CD14-positive monocyte (primary cell): ENCODE measurements around the gene SRCAP. TPM values are rescaled to one million over a fixed set of nuclear protein-coding genes. Genes with fewer than 3 reads are reported as not detected.

Source experiments
- DNase-seq, 3 donors: peaks; one replicate each; pipeline ENCODE4 v3.0.0-alpha.2; 2011 to 2022
- H2AFZ ChIP-seq: 2 replicates; pipeline ENCODE4 v1.6.0; 2012; ENCODE audit warnings: mild to moderate bottlenecking, low read depth, low read length, inconsistent platforms; ENCODE audit not compliant: insufficient read depth, poor library complexity, severe bottlenecking
- H3K27ac ChIP-seq, 2 donors: 1 replicate in 1 of 2; 2 replicates in 1 of 2; pipeline ENCODE4 v1.5.1; 2012 to 2013; ENCODE audit warnings: low read length in 2 of 2, control low read depth in 1 of 2, inconsistent platforms in 1 of 2, low read depth in 1 of 2, mild to moderate bottlenecking in 1 of 2
- H3K27me3 ChIP-seq, 2 donors: one replicate each; pipeline versions ENCODE4 v1.6.0 to v1.6.1; 2011 to 2013; ENCODE audit warnings: low read length in 2 of 2; ENCODE audit not compliant: control insufficient read depth in 2 of 2, insufficient read depth in 2 of 2
- H3K36me3 ChIP-seq, 2 donors: replicated peaks in 1 of 2; 1 replicate in 1 of 2; 2 replicates in 1 of 2; pipeline versions ENCODE4 v1.5.1 to v1.6.1; 2012 to 2013; ENCODE audit warnings: low read length in 2 of 2, control low read depth in 1 of 2, inconsistent platforms in 1 of 2, mild to moderate bottlenecking in 1 of 2; ENCODE audit not compliant: insufficient read depth in 2 of 2, control insufficient read depth in 1 of 2
- H3K4me1 ChIP-seq, 2 donors: 1 replicate in 1 of 2; 2 replicates in 1 of 2; pipeline versions ENCODE4 v1.5.1 to v1.6.1; 2012 to 2013; ENCODE audit warnings: low read length in 2 of 2, control low read depth in 1 of 2, inconsistent platforms in 1 of 2, mild to moderate bottlenecking in 1 of 2, moderate library complexity in 1 of 2; ENCODE audit not compliant: insufficient read depth in 2 of 2, control insufficient read depth in 1 of 2
- H3K4me2 ChIP-seq: replicated peaks from 2 replicates; pipeline ENCODE3; 2012; ENCODE audit warnings: low read length, moderate library complexity, mild to moderate bottlenecking; ENCODE audit not compliant: poor library complexity, severe bottlenecking; ENCODE audit errors: extremely low read depth
- H3K4me3 ChIP-seq, 3 experiments: fragments of 200-600 bp in 1 of 3; sonication (generic) in 1 of 3; replicated peaks in 1 of 3; 1 replicate in 2 of 3; 2 replicates in 1 of 3; pipeline ENCODE4 v1.5.1; 2011 to 2013; ENCODE audit warnings: low read length in 3 of 3, mild to moderate bottlenecking in 3 of 3, control low read depth in 2 of 3, low read depth in 2 of 3, inconsistent platforms in 1 of 3, moderate library complexity in 1 of 3
- H3K79me2 ChIP-seq: 2 replicates; pipeline ENCODE4 v1.6.0; 2012; ENCODE audit warnings: mild to moderate bottlenecking, control low read depth, inconsistent platforms, low read length, moderate library complexity; ENCODE audit not compliant: insufficient read depth
- H3K9ac ChIP-seq: 2 replicates; pipeline ENCODE4 v1.6.0; 2017; ENCODE audit warnings: low read length, mild to moderate bottlenecking; ENCODE audit not compliant: insufficient read depth, poor library complexity, severe bottlenecking
- H3K9me3 ChIP-seq, 2 donors: replicated peaks in 1 of 2; 1 replicate in 1 of 2; 2 replicates in 1 of 2; pipeline versions ENCODE4 v1.5.1 to v1.6.1; 2012 to 2013; ENCODE audit warnings: low read length in 2 of 2, control low read depth in 1 of 2; ENCODE audit not compliant: control insufficient read depth in 1 of 2, insufficient read depth in 1 of 2
- H4K20me1 ChIP-seq: 2 replicates; pipeline ENCODE4 v1.6.0; 2012; ENCODE audit warnings: mild to moderate bottlenecking, low read length, control low read depth, moderate library complexity; ENCODE audit not compliant: insufficient read depth
- H3K27ac Mint-ChIP-seq, 7 donors: one replicate each; pipeline ENCODE4 v1.8.0; 2020; ENCODE audit warnings: mild to moderate bottlenecking in 7 of 7, mixed read lengths in 7 of 7, moderate library complexity in 6 of 7, inconsistent platforms in 2 of 7
- H3K27me3 Mint-ChIP-seq, 3 donors: one replicate each; pipeline ENCODE4 v1.8.0; 2021 to 2022; ENCODE audit warnings: low read depth in 3 of 3, mild to moderate bottlenecking in 3 of 3, mixed read lengths in 3 of 3, moderate library complexity in 3 of 3, inconsistent platforms in 1 of 3
- H3K36me3 Mint-ChIP-seq, 2 donors: one replicate each; pipeline ENCODE4 v1.8.0; 2020; ENCODE audit warnings: mixed read lengths in 2 of 2, inconsistent platforms in 1 of 2, mild to moderate bottlenecking in 1 of 2
- H3K4me1 Mint-ChIP-seq: one replicate; pipeline ENCODE4 v1.8.0; 2020; ENCODE audit warnings: mild to moderate bottlenecking, mixed read lengths
- H3K4me3 Mint-ChIP-seq, 2 donors: one replicate each; pipeline ENCODE4 v1.8.0; 2020; ENCODE audit warnings: mild to moderate bottlenecking in 2 of 2, mixed read lengths in 2 of 2, moderate library complexity in 1 of 2
- H3K9me3 Mint-ChIP-seq, 7 donors: one replicate each; pipeline ENCODE4 v1.8.0; 2020 to 2022; ENCODE audit warnings: mixed read lengths in 7 of 7, mild to moderate bottlenecking in 6 of 7, moderate library complexity in 6 of 7, inconsistent platforms in 2 of 7
- WGBS: methylation state at CpG from one replicate; pipeline ENCODE4 v1.1.5; 2013; ENCODE audit warnings: missing lambda C conversion rate; ENCODE audit not compliant: insufficient coverage; 5-methylcytosine and 5-hydroxymethylcytosine counted together
- intact Hi-C, 2 donors: fragments of 100-400 bp; cut with micrococcal nuclease; formaldehyde crosslinking; loops; one replicate each; pipeline versions ENCODE4 v1.15.0 to v1.15.1; 2023
- polyA plus RNA-seq, 3 donors: library from polyadenylated mRNA; depleted of rRNA in 1 of 3; unstranded in 2 of 3; stranded (reverse) in 1 of 3; fragments of 300-500 nt in 2 of 3; fragments of >200 nt in 1 of 3; fragmentation: Illumina TruSeq in 2 of 3; gene quantifications; 1 replicate in 2 of 3; 2 replicates in 1 of 3; pipeline ENCODE4 v1.2.3, GENCODE V29; 2012 to 2021
- TF ChIP-seq, protein P1 (sequence below): fragments of 200-600 bp; IDR thresholded peaks from one replicate; pipeline ENCODE4 v1.8.0; 2022; ENCODE audit warnings: antibody characterized with exemption, mild to moderate bottlenecking

SRCAP gene
- polyA plus RNA-seq, 3 donors: 3.0 to 16.0 (median 6.3) TPM

GRCh38 chr16:30666681-30667080 lies 32.3 kb upstream of the SRCAP start:
- no peaks in the 10 kb centered on the region for H3K9me3 ChIP-seq
- peaks cover 69 to 93% of the 10 kb centered on the region in 2 donors for H3K36me3 Mint-ChIP-seq
- H3K36me3 ChIP-seq: peaks cover 83 to 92% of the 10 kb centered on the region in 2 donors
- H4K20me1 ChIP-seq: peaks cover 87% of the 10 kb centered on the region
- intact Hi-C loops: no loop called here
- no peak for DNase-seq
- H3K4me2 ChIP-seq: no peak overlapping the region
- H3K27ac Mint-ChIP-seq: peak overlapping the region in 2 of 7 donors; percentile 37 to 63
- no peak overlapping the region for H3K27ac ChIP-seq
- TF ChIP-seq, protein P1, sequence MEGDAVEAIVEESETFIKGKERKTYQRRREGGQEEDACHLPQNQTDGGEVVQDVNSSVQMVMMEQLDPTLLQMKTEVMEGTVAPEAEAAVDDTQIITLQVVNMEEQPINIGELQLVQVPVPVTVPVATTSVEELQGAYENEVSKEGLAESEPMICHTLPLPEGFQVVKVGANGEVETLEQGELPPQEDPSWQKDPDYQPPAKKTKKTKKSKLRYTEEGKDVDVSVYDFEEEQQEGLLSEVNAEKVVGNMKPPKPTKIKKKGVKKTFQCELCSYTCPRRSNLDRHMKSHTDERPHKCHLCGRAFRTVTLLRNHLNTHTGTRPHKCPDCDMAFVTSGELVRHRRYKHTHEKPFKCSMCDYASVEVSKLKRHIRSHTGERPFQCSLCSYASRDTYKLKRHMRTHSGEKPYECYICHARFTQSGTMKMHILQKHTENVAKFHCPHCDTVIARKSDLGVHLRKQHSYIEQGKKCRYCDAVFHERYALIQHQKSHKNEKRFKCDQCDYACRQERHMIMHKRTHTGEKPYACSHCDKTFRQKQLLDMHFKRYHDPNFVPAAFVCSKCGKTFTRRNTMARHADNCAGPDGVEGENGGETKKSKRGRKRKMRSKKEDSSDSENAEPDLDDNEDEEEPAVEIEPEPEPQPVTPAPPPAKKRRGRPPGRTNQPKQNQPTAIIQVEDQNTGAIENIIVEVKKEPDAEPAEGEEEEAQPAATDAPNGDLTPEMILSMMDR: no peak
- H3K9ac ChIP-seq: no peak overlapping the region
- no peaks in the 10 kb centered on the region for H3K27me3 ChIP-seq
- no peaks in the 10 kb centered on the region for H3K9me3 Mint-ChIP-seq
- no peak overlapping the region for H3K4me3 ChIP-seq
- H3K27me3 Mint-ChIP-seq: no peaks in the 10 kb centered on the region
- 81% methylated on average over 3 of the region's 7 CpGs for WGBS
- peaks cover 12% of the 10 kb centered on the region for H3K4me1 Mint-ChIP-seq
- H3K79me2 ChIP-seq: peaks cover 35% of the 10 kb centered on the region
- no peak overlapping the region for H2AFZ ChIP-seq
- H3K4me1 ChIP-seq: peaks cover 2 to 5% of the 10 kb centered on the region in 2 donors
- H3K4me3 Mint-ChIP-seq: no peak overlapping the region

DNA sequence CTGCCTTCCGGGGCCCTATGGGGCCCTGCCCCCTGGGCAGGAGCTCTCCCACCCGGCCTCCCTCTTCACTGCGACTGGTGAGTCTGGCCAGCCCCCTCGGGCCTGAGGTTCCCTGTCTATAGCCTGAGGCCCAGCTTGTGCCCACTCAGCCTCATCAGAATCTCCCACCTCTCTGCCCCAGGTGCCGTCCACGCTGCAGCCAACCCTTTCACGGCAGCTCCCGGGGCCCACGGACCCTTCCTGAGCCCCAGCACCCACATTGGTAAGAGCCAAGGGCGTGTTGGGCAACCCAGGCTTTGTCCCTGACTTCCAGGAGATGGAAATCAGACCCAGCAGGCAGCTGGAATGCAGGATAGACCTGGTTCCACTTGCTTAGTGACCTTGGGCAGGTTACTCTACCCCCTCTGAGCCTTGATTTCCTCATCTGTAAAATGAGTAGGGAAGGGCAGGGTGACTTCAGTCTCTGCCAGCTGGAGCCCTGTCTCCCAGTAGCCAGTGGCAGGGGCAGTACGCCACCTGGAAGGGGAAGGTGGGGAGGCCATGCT lies 31.5 kb upstream of the SRCAP start:
- no peak overlapping the region for H3K9ac ChIP-seq
- Mint-ChIP-seq H3K4me1 (peaks cover 7% of the 10 kb centered on the region), H3K9me3 (no peaks in the 10 kb centered on the region), H3K36me3 (peaks cover 61 to 88% of the 10 kb centered on the region in 2 donors), H3K27me3 (no peaks in the 10 kb centered on the region), H3K27ac (peak overlapping the region in 2 of 7 donors; percentile 14 to 55), H3K4me3 (no peak overlapping the region)
- no peak for DNase-seq
- H3K4me3 ChIP-seq: no peak overlapping the region
- no peaks in the 10 kb centered on the region for H3K27me3 ChIP-seq
- H4K20me1 ChIP-seq: peaks cover 79% of the 10 kb centered on the region
- H3K79me2 ChIP-seq: peaks cover 28% of the 10 kb centered on the region
- no peaks in the 10 kb centered on the region for H3K9me3 ChIP-seq
- no peak overlapping the region for H3K27ac ChIP-seq
- H3K36me3 ChIP-seq: peaks cover 75 to 85% of the 10 kb centered on the region in 2 donors
- intact Hi-C loops: no loop called here
- H2AFZ ChIP-seq: no peak overlapping the region
- 96% methylated on average over 11 of the region's 11 CpGs for WGBS
- no peaks in the 10 kb centered on the region for H3K4me1 ChIP-seq
- TF ChIP-seq, protein P1: no peak
- H3K4me2 ChIP-seq: no peak overlapping the region
